K562 (cell line): ENCODE results near the gene KTI12. TPM values are rescaled to one million over a fixed set of nuclear protein-coding genes. Genes with fewer than 3 reads are reported as not detected.
A peak's percentile ranks its signal among the peaks of the same experiment; 100 is the strongest.

Source experiments
- ATAC-seq: fragments of 200-7000 bp; cut with Tn5 transposase; 3 replicates; pipeline ENCODE4 v1.9.1; 2020; ENCODE audit warnings: moderate library complexity
- BruUV-seq: library from RNA; stranded (reverse); fragments of 400-500 nt; replicated peaks from 2 replicates; lab custom pipeline; 2021; lab: Mats Ljungman, UMichigan
- CTCF ChIA-PET: fragments of 300-600 bp; formaldehyde crosslinking; extraction: SDS; loops from one replicate; lab custom pipeline; 2021; ENCODE audit warnings: low intra/inter-chr PET ratio; lab: Yijun Ruan, JAX
- POLR2A ChIA-PET: fragments of 300-600, 350-650 bp; sonication (Branson Sonifier 250); formaldehyde crosslinking; extraction: SDS; loops from one replicate; lab custom pipeline; 2021; ENCODE audit warnings: antibody characterized with exemption, inconsistent platforms; lab: Yijun Ruan, JAX
- DNase-seq, 4 experiments: peaks; one replicate each; pipeline versions ENCODE4 v3.0.0 to v3.0.0-alpha.2; 2011 to 2018; ENCODE audit warnings: low spot score in 3 of 4, mixed read lengths in 3 of 4; ENCODE audit errors: extremely low read depth in 1 of 4
- FAIRE-seq: peaks from 2 replicates; lab custom pipeline; 2011; peaks lifted over from hg19 to GRCh38; lab: Jason Lieb, UNC
- H2AFZ ChIP-seq: 2 replicates; pipeline ENCODE4 v1.6.0; 2011; ENCODE audit warnings: low read depth, low read length, control low read depth, inconsistent platforms
- H3K27ac ChIP-seq: fragments of 200-600 bp; 3 replicates; pipeline ENCODE4 v1.8.0; 2011; ENCODE audit warnings: low read depth, mild to moderate bottlenecking, control low read depth, inconsistent platforms, low read length, moderate library complexity, mixed read lengths; ENCODE audit errors: extremely low read depth
- H3K27me3 ChIP-seq, 2 experiments: fragments of 300-600 bp in 1 of 2; 2 replicates in 1 of 2; 3 replicates in 1 of 2; pipeline versions ENCODE4 v1.6.0 to v1.8.0; 2011; ENCODE audit warnings: inconsistent platforms in 2 of 2, low read length in 2 of 2, mild to moderate bottlenecking in 1 of 2, mixed read lengths in 1 of 2, moderate library complexity in 1 of 2; ENCODE audit not compliant: control insufficient read depth in 2 of 2, insufficient read depth in 2 of 2
- H3K36me3 ChIP-seq: fragments of 300-600 bp; 3 replicates; pipeline ENCODE4 v1.8.0; 2011; ENCODE audit warnings: mild to moderate bottlenecking, low read length, inconsistent platforms; ENCODE audit not compliant: control insufficient read depth, insufficient read depth
- H3K4me1 ChIP-seq, 2 experiments: fragments of 200-600 bp in 1 of 2; replicated peaks in 1 of 2; 2 replicates in 1 of 2; 3 replicates in 1 of 2; pipeline versions ENCODE4 v1.5.1 to v1.8.0; 2011; ENCODE audit warnings: inconsistent platforms in 2 of 2, low read length in 2 of 2, mild to moderate bottlenecking in 1 of 2, mixed read lengths in 1 of 2, moderate library complexity in 1 of 2; ENCODE audit not compliant: control insufficient read depth in 2 of 2, insufficient read depth in 2 of 2
- H3K4me2 ChIP-seq: 2 replicates; pipeline ENCODE4 v1.6.1; 2011; ENCODE audit warnings: low read length, control low read depth, inconsistent platforms, mixed read lengths; ENCODE audit not compliant: insufficient read depth
- H3K4me3 ChIP-seq: fragments of 200-600 bp; sonication (generic), shearing (Covaris generic); 2 replicates; pipeline ENCODE4 v1.5.1; 2016; ENCODE audit warnings: control low read depth, inconsistent platforms
- H3K79me2 ChIP-seq: fragments of 200-600 bp; 3 replicates; pipeline ENCODE4 v1.8.0; 2011; ENCODE audit warnings: low read length, inconsistent platforms; ENCODE audit not compliant: control insufficient read depth, insufficient read depth
- H3K9ac ChIP-seq, 2 experiments: 2 replicates each; pipeline versions ENCODE4 v1.6.0 to v1.6.1; 2011; ENCODE audit warnings: low read depth in 2 of 2, low read length in 2 of 2, control low read depth in 1 of 2, inconsistent platforms in 1 of 2, mild to moderate bottlenecking in 1 of 2, mixed read lengths in 1 of 2; ENCODE audit not compliant: insufficient read depth in 1 of 2
- H3K9me1 ChIP-seq: one replicate; pipeline ENCODE4 v1.6.0; 2011; ENCODE audit warnings: inconsistent platforms, mild to moderate bottlenecking, low read length, moderate library complexity; ENCODE audit not compliant: control insufficient read depth, insufficient read depth
- H3K9me3 ChIP-seq: replicated peaks from 2 replicates; pipeline ENCODE4 v1.5.1; 2011; ENCODE audit warnings: low read depth, low read length, inconsistent platforms; ENCODE audit not compliant: control insufficient read depth, insufficient read depth
- H4K20me1 ChIP-seq: replicated peaks from 2 replicates; pipeline ENCODE4 v1.6.1; 2011; ENCODE audit warnings: low read length, inconsistent platforms, mixed read lengths; ENCODE audit not compliant: control insufficient read depth, insufficient read depth
- ESRRB ChIP-seq: fragments of 250-450 bp; sonication (Bioruptor Pico); IDR thresholded peaks from 2 replicates; pipeline ENCODE4 v1.5.0; 2020; ENCODE audit warnings: mild to moderate bottlenecking, moderate library complexity, borderline replicate concordance
- EWSR1 ChIP-seq: fragments of 450-650 bp; IDR thresholded peaks from 2 replicates; pipeline ENCODE4 v1.6.1; 2018; ENCODE audit warnings: borderline replicate concordance, mild to moderate bottlenecking, low read depth, moderate library complexity; ENCODE audit not compliant: partially characterized antibody
- FOXA3 ChIP-seq, 2 experiments: fragments of 450-650 bp in 1 of 2; sonication (generic) in 1 of 2; formaldehyde crosslinking; IDR thresholded peaks in 1 of 2; conservative IDR thresholded peaks in 1 of 2; 2 replicates each; pipeline versions ENCODE4 v1.4.0 to v1.8.0; 2020 to 2022; ENCODE audit warnings: mild to moderate bottlenecking in 2 of 2, missing genetic modification reagents in 1 of 2
- GTF2F1 ChIP-seq: IDR thresholded peaks from 2 replicates; pipeline ENCODE4 v1.6.1; 2011; ENCODE audit warnings: low read depth, low read length, improper control_type of control experiment
- MEIS2 ChIP-seq: fragments of 450-650 bp; IDR thresholded peaks from 2 replicates; pipeline ENCODE4 v1.6.1; 2014; ENCODE audit warnings: mild to moderate bottlenecking; ENCODE audit not compliant: partially characterized antibody
- NFATC3 ChIP-seq: fragments of 450-650 bp; IDR thresholded peaks from 2 replicates; pipeline ENCODE4 v1.6.1; 2017; ENCODE audit warnings: mild to moderate bottlenecking
- NFIC ChIP-seq: fragments of 450-650 bp; IDR thresholded peaks from 2 replicates; pipeline ENCODE4 v1.6.1; 2017; ENCODE audit warnings: mild to moderate bottlenecking, inconsistent platforms
- PCBP1 ChIP-seq: fragments of 200-400 bp; formaldehyde crosslinking; IDR thresholded peaks from 2 replicates; pipeline ENCODE4 v1.6.1; 2018; ENCODE audit warnings: mild to moderate bottlenecking, low read depth, low read length; ENCODE audit not compliant: poor library complexity, severe bottlenecking
- POLR3A ChIP-seq: IDR thresholded peaks from 2 replicates; pipeline ENCODE4 v1.6.1; 2011; ENCODE audit warnings: borderline replicate concordance, mild to moderate bottlenecking, moderate library complexity; ENCODE audit not compliant: insufficient read length, insufficient read depth; ENCODE audit errors: extremely low read depth
- SMARCC2 ChIP-seq: fragments of 450-650 bp; IDR thresholded peaks from 2 replicates; pipeline ENCODE4 v1.6.1; 2017; ENCODE audit warnings: antibody characterized with exemption, moderate library complexity, mild to moderate bottlenecking, low read depth
- TCF3 ChIP-seq: sonication (generic); formaldehyde crosslinking; IDR thresholded peaks from 2 replicates; pipeline ENCODE4 v1.4.0; 2020; ENCODE audit warnings: mild to moderate bottlenecking, missing genetic modification reagents
- TEAD2 ChIP-seq: fragments of 450-650 bp; IDR thresholded peaks from 2 replicates; pipeline ENCODE4 v1.6.1; 2016; ENCODE audit warnings: missing genetic modification characterization, control low read depth, missing compliant biosample characterization
- U2AF2 ChIP-seq: fragments of 200-400 bp; formaldehyde crosslinking; optimal IDR thresholded peaks from 2 replicates; pipeline ENCODE3; 2017; ENCODE audit warnings: low read depth, mild to moderate bottlenecking, low read length
- XRCC5 ChIP-seq: fragments of 200-400 bp; formaldehyde crosslinking; IDR thresholded peaks from 2 replicates; pipeline ENCODE4 v1.6.1; 2017; ENCODE audit warnings: low read depth, mild to moderate bottlenecking, low read length
- YY1 ChIP-seq, 3 experiments: IDR thresholded peaks; 2 replicates each; pipeline ENCODE4 v1.6.1; 2011; ENCODE audit warnings: low read length in 2 of 3, mild to moderate bottlenecking in 2 of 3, moderate library complexity in 2 of 3, borderline replicate concordance in 1 of 3, control low read depth in 1 of 3, low read depth in 1 of 3; ENCODE audit not compliant: insufficient read depth in 3 of 3, insufficient replicate concordance in 2 of 3, control insufficient read depth in 1 of 3, insufficient read length in 1 of 3; ENCODE audit errors: extremely low read depth in 1 of 3
- ZNF212 ChIP-seq: fragments of 450-650 bp; formaldehyde crosslinking; IDR thresholded peaks from 2 replicates; pipeline ENCODE4 v1.4.0; 2020; ENCODE audit warnings: mild to moderate bottlenecking
- ZNF408 ChIP-seq: fragments of 250-450 bp; sonication (Bioruptor Pico); IDR thresholded peaks from 2 replicates; pipeline ENCODE4 v1.4.0; 2020; ENCODE audit warnings: low read depth, mild to moderate bottlenecking, moderate library complexity
- ZNF436 ChIP-seq: fragments of 250-450, 450-650 bp; sonication (Bioruptor Pico); formaldehyde crosslinking; IDR thresholded peaks from 2 replicates; pipeline ENCODE4 v1.7.0; 2020; ENCODE audit warnings: mild to moderate bottlenecking
- ZNF696 ChIP-seq: fragments of 250-450 bp; sonication (Bioruptor Pico); conservative IDR thresholded peaks from 2 replicates; pipeline ENCODE4 v1.4.0; 2020; ENCODE audit warnings: mild to moderate bottlenecking, moderate library complexity
- WGBS: fragments of 100-300 bp; shearing (Covaris generic); methylation state at CpG from one replicate; pipeline ENCODE4 v1.1.6; 2016; ENCODE audit warnings: low coverage, mixed read lengths; ENCODE audit not compliant: insufficient coverage; ENCODE audit errors: missing lambda C conversion rate; 5-methylcytosine and 5-hydroxymethylcytosine counted together
- in situ Hi-C: fragments of 300-500 bp; cut with MboI; formaldehyde crosslinking; loops from 4 replicates; pipeline ENCODE4 v1.15.0; 2018; ENCODE audit warnings: inconsistent platforms, mixed read lengths
- intact Hi-C: fragments of 100-400 bp; cut with micrococcal nuclease; formaldehyde crosslinking; loops from 2 replicates; pipeline ENCODE4 v1.14.2; 2022
- polyA plus RNA-seq, 8 experiments: library from polyadenylated mRNA; depleted of rRNA in 4 of 8; stranded (reverse) in 5 of 8; unstranded in 3 of 8; fragments of >200 nt; fragmentation: Nextera tagmentation in 2 of 8; fragmentation: Illumina TruSeq in 1 of 8; extraction: Ambion mirVana in 2 of 8; extraction: Trizol in 1 of 8; gene quantifications; 2 replicates each; pipeline versions ENCODE4 v1.2.1 to v1.2.3, GENCODE V29; 2011 to 2014; ENCODE audit warnings: inconsistent platforms in 1 of 8, missing spikeins in 1 of 8
- total RNA-seq, 7 experiments: library from RNA; depleted of rRNA in 6 of 7; stranded (reverse); fragments of >200 nt in 6 of 7; fragmentation: Illumina TruSeq in 2 of 7; extraction: Trizol in 2 of 7; gene quantifications; 2 replicates each; pipeline versions ENCODE4 v1.2.1 to v1.2.3, GENCODE V29; 2011 to 2021; ENCODE audit warnings: low replicate concordance in 1 of 7
- TF ChIP-seq, protein P1 (sequence below): sonication (generic); IDR thresholded peaks from 2 replicates; pipeline ENCODE4 v1.6.1; 2016

The KTI12 gene
- total and polyA plus RNA-seq, 9 of the 15 experiments (the other 6 are each of a cell fraction or from before 2014, with no cell fraction given): 3.1 to 22.8 (median 11.6) TPM

DNA sequence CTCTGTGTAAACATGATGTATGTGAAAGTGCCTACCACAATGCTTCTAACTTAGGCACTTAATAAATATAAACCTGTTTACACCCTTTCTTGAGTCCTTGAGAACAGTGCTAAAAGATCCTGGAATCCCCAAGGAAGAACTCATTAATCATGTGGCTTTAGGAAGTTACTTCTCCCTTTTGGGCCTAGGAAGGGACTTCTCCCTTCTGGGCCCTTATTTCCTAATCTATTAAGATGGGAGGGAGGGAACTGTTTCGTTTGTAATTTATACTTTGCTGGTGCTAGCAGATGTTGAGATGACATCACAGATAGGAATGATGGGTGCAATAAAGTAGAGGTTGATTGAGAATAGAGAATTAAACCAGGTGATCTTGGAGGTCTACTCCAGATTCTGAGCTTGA, 23.6 kb upstream of the KTI12 start (continued):
- no peak for TF ChIP-seq ZNF696 (CRISPR knock-in tag)
- TF ChIP-seq TCF3 (CRISPR knock-in tag): peak; percentile 5; the same call in 1 of the 2 replicates
- TF ChIP-seq TEAD2 (tag): no peak
- TF ChIP-seq XRCC5: no peak
- no peak for TF ChIP-seq NFIC
- no peak for TF ChIP-seq ZNF408 (CRISPR knock-in tag)
- no peak for TF ChIP-seq YY1 (IDR thresholded peaks at IDR 0.05; ENCODE audit: borderline replicate concordance in 1 of 3, control insufficient read depth in 1 of 3, extremely low read depth in 1 of 3, insufficient read depth in 3 of 3, insufficient read length in 1 of 3, insufficient replicate concordance in 2 of 3, low read depth in 1 of 3, low read length in 2 of 3)
- no peak for TF ChIP-seq ZNF212 (CRISPR knock-in tag)
- TF ChIP-seq MEIS2: peak; percentile 54
- no peak for TF ChIP-seq POLR3A
- no peak for TF ChIP-seq U2AF2
- TF ChIP-seq GTF2F1: no peak
- TF ChIP-seq ZNF436 (CRISPR knock-in tag): no peak

DNA sequence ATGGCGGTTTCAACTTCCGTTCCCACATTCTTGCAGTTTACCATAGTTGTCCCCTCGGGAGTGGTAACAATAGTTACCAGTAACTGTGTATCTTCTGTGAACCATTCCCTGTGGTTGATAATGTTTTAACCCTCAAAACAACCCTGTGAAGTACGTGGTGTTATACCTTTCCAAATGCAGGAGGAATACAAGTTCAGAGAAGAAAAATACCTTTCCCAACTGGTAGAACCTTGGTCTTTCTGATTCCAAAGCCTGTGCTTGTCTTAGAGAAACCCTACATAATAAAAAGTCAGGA, 23.3 kb upstream of the KTI12 start:
- H4K20me1 ChIP-seq: no peaks in the 10 kb centered on the region
- no TSS peak for BruUV-seq
- no peak for DNase-seq
- no peak for ATAC-seq
- H3K36me3 ChIP-seq: peaks cover 42% of the 10 kb centered on the region
- peak overlapping the region; percentile 86 for H2AFZ ChIP-seq
- H3K9ac ChIP-seq: peak overlapping the region; percentile 93 to 94
- H3K4me3 ChIP-seq: peak overlapping the region; percentile 83
- FAIRE-seq: no peak
- intact Hi-C loops (loop anchor here (5.0 kb wide), 1 partner anchor 495 kb away; the partner anchor contains the start of gene TUT4), in situ Hi-C loops (no loop called here)
- no peaks in the 10 kb centered on the region; a peak in 1 of 5 replicates for H3K27me3 ChIP-seq
- peak in 1 of 2 experiments; percentile 32; a peak in 1 of 4 replicates for TF ChIP-seq FOXA3 (CRISPR knock-in tag; conservative IDR thresholded peaks at IDR 0.05 in 1 of 2, IDR thresholded peaks at IDR 0.05 in 1 of 2)
- TF ChIP-seq PCBP1: no peak
- TF ChIP-seq, protein P1, sequence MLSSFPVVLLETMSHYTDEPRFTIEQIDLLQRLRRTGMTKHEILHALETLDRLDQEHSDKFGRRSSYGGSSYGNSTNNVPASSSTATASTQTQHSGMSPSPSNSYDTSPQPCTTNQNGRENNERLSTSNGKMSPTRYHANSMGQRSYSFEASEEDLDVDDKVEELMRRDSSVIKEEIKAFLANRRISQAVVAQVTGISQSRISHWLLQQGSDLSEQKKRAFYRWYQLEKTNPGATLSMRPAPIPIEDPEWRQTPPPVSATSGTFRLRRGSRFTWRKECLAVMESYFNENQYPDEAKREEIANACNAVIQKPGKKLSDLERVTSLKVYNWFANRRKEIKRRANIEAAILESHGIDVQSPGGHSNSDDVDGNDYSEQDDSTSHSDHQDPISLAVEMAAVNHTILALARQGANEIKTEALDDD: peak; percentile 87
- 0 out of 2 replicates have a peak, but pooled peaks have one; percentile 2 for TF ChIP-seq SMARCC2
- no peak for TF ChIP-seq EWSR1
- 0 out of 2 replicates have a peak, but pooled peaks have one; percentile 47 for TF ChIP-seq ESRRB
- TF ChIP-seq NFATC3: peak; percentile 15; the same call in 1 of the 2 replicates
- ChIA-PET CTCF (no interaction called here), POLR2A (interaction anchor here (0.6 to 3.8 kb wide), 11 partner anchors 8 to 1854 kb away, joined by 3 to 32 read pairs (median 4); no protein-coding TSS in a partner anchor)
- H3K9me1 ChIP-seq: no peaks in the 10 kb centered on the region
- H3K27ac ChIP-seq: peak overlapping the region; percentile 94
- H3K79me2 ChIP-seq: peaks cover 80% of the 10 kb centered on the region
- peak overlapping the region; percentile 99 for H3K4me2 ChIP-seq
- 0% methylated on average over 4 of the region's 4 CpGs for WGBS
- no peaks in the 10 kb centered on the region for H3K9me3 ChIP-seq
- H3K4me1 ChIP-seq: peaks cover 5 to 16% of the 10 kb centered on the region in 2 experiments
